Ammon's horn (tissue), 1 donor: Measurements from ENCODE around the gene PEX6.
"Not testable (repeated sequence)": the region's sequence is repeated elsewhere in the genome, so short reads cannot be mapped to it uniquely, and the experiment has no call there.

Experiments used
- DNase-seq: peaks from one replicate; pipeline ENCODE4 v3.0.0-alpha.2; 2016; ENCODE audit warnings: low spot score

PEX6 gene

GRCh38 chr6:42998205-42998604 is 19.2 kb upstream of the PEX6 start:
- DNase-seq = not testable (repeated sequence)

- DNase-seq = no peak
Observed at GRCh38 chr6:42996513-42996912, 17.5 kb upstream of the PEX6 start.

- no peak for DNase-seq
Observed at GRCh38 chr6:42993445-42993844, 14.5 kb upstream of the PEX6 start.

GRCh38 chr6:42989923-42990322 is 10.9 kb upstream of the PEX6 start:
- no peak for DNase-seq

GRCh38 chr6:42988486-42989020 is 9.6 kb upstream of the PEX6 start:
- DNase-seq = no peak

- DNase-seq = no peak
Observed at GRCh38 chr6:42987533-42988451, 8.8 kb upstream of the PEX6 start.

GRCh38 chr6:42984924-42985475 is 6.0 kb upstream of the PEX6 start:
- no peak for DNase-seq

- peak; percentile 99 for DNase-seq
Observed at GRCh38 chr6:42984001-42984923, 5.3 kb upstream of the PEX6 start, which contains the start of gene PPP2R5D. PPP2R5D (plus strand) TSS chr6:42984570; CDS start chr6:42984678, 108 bp downstream.

- DNase-seq = no peak
Observed at GRCh38 chr6:42981836-42982235, 2.9 kb upstream of the PEX6 start.

GRCh38 chr6:42979523-42980177 is 669 bp upstream of the PEX6 start:
- DNase-seq = no peak

GRCh38 chr6:42978487-42978838 is 518 bp downstream of the PEX6 start:
- no peak for DNase-seq

GRCh38 chr6:42974919-42975505 is 4.0 kb downstream of the PEX6 start:
- DNase-seq = no peak

- no peak for DNase-seq
Observed at GRCh38 chr6:42973926-42974325, 5.1 kb downstream of the PEX6 start.

GRCh38 chr6:42971746-42972327 is 7.1 kb downstream of the PEX6 start:
- no peak for DNase-seq

- DNase-seq = no peak
Observed at GRCh38 chr6:42970871-42971612, 7.9 kb downstream of the PEX6 start.

GRCh38 chr6:42969934-42970333 is 9.0 kb downstream of the PEX6 start:
- DNase-seq = no peak

- DNase-seq = no peak
Observed at GRCh38 chr6:42969431-42969830, 9.6 kb downstream of the PEX6 start.

- DNase-seq = no peak
Observed at GRCh38 chr6:42968783-42969182, 10.2 kb downstream of the PEX6 start.

GRCh38 chr6:42968126-42968701 is 10.8 kb downstream of the PEX6 start:
- DNase-seq = no peak

GRCh38 chr6:42967228-42967627 is 11.8 kb downstream of the PEX6 start:
- no peak for DNase-seq
